GM18868 (cell line): Measurements from ENCODE around the gene EBP.
A peak's percentile ranks its signal among the peaks of the same experiment; 100 is the strongest.

Experiments
- ATAC-seq: cut with Tn5 transposase; IDR thresholded peaks from one replicate; pipeline ENCODE4 v1.9.1; 2021; ENCODE audit warnings: mild to moderate bottlenecking, moderate library complexity; ENCODE audit not compliant: unreplicated experiment

The EBP gene

DNA sequence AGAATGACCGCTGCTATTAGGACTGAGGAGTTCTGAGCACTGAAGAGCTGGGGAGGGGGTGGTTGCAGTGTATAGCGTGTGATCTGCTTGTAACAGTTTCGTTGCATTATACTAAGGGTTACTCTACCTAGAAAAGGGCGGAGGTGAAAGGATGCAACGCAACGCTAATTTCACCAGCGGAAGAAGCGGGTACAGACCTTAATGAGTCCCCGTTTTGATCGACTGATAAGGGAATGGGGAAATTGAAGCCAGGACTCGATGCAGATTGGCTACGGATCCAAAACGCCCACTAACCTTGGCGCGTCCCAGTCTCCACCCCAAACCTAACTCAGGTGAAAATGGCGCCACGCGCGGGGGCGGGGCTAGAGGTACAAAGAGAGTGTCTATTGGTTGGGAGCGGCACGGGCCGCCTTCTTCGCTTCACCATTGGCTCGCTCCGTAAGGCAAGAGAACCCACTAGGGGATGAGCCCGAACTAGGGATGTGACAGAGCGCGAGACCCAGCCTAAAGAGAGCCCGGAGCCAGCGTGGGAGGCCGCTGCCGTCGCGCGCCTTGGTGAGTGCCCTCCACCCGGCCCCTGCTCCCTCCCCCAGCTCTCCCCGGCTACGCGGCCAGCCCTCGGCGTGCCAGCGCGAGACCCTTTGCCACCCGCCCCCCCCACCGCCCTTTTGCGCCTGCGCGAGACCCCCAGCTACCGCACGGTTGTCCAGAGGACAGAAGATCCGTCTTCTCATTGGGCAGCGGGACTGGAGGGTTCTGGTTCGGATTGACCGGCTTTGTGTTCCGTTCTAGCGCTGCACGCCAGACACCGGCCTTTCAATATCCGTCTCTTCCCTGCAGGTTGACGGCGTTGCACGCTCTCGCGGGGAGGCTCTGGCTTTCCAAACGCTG is at the start of gene EBP:
TSS of gene EBP (plus strand) at position 456 of the 891 bp plus-strand sequence. CDS start 1,964 bp downstream, outside the sequence.
- ATAC-seq, result peak; percentile 95

DNA sequence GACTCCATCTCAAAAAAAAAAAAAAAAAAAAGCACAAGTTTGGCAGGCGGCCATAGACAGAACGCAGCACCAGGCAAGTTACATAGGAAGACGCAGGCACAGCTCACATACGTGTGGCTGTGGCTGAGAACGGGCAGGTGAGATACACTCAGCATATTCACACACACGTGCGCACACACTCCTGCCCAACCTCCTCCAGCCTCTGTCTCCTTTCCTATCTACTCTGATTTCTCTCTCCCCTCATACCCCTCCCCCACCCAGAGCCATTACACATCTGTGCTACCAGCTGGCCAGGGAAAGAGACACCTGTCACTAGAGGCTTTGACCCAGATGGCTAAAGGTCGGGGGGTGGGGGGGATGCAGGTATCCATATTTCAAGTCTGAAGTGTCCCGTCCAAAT is 49.4 kb upstream of the EBP start:
- ATAC-seq, result no peak

DNA sequence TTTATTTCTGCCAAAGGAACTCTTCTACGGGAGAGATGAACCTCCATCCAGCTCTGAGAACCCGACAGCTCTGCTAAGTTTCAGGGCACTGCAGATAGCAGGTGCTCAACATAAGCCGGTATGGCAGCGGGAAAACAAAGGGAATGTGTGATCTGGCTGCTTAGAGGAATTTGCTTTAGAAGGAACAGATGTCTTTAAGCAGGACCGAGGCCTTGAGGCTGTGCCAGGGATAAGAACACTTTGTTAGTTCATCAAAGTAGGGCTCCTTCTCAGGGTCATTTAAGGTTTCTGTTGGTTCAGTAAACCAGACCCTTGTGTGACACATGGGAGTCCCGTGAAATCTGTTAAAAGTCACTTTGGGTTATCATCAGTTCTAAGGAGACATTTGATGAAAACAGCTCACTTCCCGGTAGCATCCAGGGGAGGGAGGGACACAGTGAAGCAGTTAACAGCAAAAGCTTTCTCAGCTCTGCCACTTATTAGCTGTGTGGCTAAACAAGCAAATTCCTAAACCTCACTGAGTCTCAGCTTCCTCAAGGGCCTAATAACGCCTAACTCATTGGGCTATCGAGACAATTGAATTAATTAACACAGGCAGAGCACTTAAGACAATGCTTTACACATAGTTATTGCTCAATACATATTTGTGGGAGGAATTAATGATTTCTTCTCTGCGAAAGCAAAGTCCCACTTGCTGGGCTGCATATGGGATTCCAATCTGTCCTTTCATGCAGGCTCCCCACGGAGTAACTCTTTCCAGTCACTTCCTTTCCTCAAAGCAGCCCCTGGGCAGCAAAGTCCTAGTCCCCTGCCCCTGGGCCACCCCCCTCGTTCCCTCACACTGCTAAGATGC is 48.5 kb upstream of the EBP start:
- no peak for ATAC-seq

GRCh38 chrX:48473704-48473990 is 48.0 kb upstream of the EBP start:
- no peak for ATAC-seq

- no peak for ATAC-seq
Observed at GRCh38 chrX:48474127-48474526, 47.5 kb upstream of the EBP start.

GRCh38 chrX:48474581-48474980 is 47.0 kb upstream of the EBP start:
- ATAC-seq, result no peak

GRCh38 chrX:48475296-48475695 is 46.3 kb upstream of the EBP start:
- no peak for ATAC-seq

DNA sequence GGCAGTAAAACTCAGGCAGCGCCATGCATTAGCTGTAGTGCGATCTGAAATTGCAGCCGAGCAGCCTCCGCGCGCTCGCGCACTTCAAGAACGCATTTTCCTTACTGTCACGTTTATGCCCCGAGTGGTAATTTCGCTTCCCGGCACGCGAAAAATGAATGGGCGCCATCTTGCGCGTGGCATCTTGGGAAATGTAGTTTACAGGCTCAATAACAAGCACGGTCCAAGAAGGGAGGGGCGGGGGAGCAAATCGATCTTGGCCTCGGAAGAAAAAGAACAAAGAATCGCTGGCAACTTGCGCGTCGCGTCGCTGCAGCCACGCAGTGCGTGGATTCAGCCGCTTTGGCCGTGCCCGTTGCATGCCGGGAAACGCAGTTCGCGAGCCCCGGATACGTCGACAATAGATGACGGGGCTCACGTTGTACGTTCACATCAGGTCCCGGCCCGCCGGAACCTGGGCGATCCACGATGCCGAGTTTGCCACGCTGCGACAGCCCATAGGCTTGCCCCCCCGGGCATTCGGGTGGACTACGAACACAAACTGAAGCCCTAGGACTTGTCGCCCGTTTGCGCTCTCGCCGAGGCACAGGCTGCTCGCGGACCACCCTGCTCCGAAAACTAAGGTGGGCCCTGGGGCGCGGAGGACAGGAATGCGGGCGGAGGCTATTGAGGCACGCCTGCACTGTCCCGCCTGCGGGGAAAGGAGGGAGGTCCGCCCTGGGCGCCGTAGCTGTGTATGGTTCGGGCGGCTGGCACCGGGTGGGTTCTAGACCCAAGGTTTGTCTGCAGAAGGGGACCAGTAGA is 45.6 kb upstream of the EBP start, which contains the start of gene FTSJ1:
TSS of gene FTSJ1 (plus strand) at position 426 of the 804 bp plus-strand sequence. CDS start 1,849 bp downstream, outside the sequence.
- peak; percentile 94 for ATAC-seq

GRCh38 chrX:48476919-48477318 is 44.7 kb upstream of the EBP start:
- ATAC-seq, result no peak

DNA sequence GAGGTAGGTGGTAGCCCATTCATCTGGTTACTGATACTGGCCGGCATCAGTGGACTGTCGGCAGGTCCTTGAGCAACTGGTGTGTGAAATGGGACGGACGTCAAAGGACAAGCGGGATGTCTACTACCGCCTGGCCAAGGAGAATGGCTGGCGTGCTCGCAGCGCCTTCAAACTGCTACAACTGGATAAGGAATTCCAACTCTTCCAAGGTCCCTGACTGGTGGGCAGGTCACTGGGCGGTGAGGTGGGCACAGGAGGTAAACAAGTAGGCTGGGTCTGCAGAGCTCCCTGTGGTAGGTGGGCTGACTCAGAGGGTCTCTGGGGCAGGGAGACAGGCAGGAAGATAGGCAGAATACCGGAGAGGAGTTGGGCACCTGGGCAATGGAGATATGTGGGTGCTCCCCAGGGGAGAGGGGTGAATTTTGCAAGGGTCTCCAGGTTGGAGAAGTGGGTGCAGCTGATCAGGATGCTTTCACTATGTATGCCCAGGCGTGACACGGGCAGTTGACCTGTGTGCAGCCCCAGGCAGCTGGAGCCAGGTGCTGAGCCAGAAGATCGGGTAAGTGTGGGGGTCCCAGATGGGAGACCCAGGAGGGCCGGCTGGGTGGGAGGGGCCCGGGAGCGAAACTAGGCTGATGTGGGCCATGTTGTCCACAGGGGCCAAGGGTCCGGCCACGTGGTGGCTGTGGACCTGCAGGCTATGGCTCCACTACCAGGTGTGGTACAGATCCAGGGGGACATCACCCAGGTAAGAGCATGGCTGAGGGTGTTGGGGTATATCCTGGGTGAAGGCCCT is 43.5 kb upstream of the EBP start:
- no peak for ATAC-seq

DNA sequence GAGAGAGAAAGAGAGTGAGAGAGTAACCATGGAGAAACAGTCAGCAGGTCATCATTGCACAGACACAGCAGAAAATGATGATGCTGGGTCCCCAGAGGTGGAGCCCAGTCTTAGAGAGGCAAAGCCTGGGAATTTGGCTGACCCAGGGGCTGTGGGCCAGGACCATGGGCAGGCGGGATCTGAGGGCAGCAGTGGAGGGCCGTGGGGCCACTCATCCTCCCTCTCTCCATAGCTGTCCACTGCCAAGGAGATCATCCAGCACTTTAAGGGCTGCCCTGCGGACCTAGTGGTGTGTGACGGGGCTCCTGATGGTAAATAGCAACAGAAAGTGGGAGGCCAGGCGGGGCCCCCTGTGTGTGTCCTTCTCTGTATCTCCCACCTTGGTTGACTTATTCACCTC is 42.8 kb upstream of the EBP start:
- ATAC-seq, result no peak

GRCh38 chrX:48480142-48480541 is 41.5 kb upstream of the EBP start:
- ATAC-seq, result no peak

- ATAC-seq, result no peak
Observed at GRCh38 chrX:48480583-48480982, 41.0 kb upstream of the EBP start.

GRCh38 chrX:48482526-48482925 is 39.1 kb upstream of the EBP start:
- no peak for ATAC-seq

DNA sequence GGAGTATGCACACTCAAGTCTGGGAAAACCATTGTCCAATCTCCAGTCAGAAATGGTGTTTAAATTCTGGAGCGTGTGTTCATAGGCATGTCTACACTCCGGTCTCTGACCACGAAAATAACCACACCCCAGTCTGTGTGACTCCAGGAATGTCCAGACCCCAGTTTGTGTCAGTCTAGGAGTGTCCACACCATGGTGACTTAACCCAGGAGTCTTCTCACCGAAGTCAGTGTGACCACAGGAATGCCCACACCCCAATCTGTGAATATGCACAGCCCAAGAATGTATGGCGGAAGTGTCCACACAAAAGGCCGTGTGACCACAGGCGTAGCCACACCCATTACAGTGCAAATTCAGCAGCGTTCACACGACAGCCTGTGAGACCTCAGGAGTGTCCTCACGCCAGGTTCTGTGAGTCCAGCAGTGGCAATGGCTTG is 34.2 kb upstream of the EBP start:
- ATAC-seq, result no peak

DNA sequence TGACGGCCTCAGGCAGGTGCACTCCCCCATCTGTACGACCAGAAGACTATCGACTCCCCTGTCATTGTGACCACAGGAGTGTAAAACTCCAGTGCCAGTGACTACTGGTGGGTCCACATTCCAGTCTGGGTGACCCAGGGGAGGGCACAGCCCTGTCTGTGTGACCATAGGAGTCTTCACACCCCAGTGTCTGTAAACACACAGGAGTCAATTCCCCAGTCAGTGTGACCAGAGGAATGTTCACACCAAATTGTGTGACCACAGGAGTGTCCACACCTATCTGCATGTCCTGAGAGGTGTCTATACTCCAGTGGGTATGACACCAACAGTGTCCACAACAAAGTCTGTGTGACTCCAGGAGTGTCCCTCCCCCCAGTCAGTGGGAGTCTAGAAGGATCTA is 33.6 kb upstream of the EBP start:
- ATAC-seq, result no peak

GRCh38 chrX:48489296-48489695 is 32.3 kb upstream of the EBP start:
- no peak for ATAC-seq

DNA sequence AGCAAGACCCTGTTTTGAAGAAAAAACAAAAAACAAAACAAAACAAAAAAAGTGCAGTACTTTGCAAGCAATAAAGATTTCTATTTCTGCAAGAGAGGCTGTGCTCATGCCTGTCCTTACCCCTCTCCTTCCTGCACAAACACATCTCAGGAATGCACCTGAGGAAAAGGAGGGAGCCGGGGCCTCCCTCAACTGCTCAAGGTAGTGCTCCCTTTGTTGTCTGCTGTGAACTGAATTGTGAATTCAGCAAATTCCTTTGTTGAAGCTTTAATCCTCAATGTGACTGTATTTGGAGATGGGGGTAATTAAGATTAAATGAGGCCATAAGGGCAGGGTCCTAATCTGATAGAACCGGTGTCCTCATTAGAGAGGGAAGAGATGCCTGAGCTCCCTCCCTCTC is 31.7 kb upstream of the EBP start:
- no peak for ATAC-seq

DNA sequence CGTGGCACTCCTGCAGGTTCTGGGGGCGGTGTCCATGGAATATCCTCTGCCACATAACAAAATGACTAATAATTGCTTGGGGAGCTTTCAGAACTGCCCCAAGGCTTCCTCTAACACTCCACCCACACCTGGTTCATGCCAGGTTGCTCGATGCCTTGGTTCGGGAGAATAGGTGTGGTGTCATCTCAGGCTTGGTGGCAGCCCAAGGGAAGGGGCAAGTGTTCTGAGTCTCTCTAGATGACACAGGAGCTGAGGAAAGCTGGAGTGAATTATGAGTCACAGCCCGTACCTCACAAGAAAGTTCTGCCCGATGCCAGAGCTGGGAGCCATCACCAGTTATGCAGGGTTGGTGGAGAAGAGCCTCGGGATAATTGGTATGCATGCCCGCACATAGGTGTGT is 30.9 kb upstream of the EBP start:
- ATAC-seq, result no peak

DNA sequence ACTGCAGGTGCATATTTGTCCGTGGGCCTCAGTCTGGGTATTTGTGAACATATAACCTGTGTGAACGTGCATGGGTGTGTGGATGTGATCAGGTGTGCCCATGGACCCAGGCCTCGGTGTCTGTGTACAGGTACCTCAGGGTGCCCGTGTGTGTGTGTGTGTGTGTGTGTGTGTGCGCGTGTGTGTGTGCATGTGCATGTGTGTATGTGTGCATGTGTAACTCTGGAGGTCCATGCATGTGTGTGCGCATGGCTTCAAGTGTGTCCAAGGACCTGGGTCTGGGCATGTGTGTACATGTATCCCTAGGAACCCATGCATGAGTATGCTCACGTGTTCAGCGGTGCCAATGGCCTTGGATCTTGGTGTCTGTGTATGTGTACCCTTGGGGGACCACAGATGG is 29.8 kb upstream of the EBP start:
- ATAC-seq, result no peak
